SH-SY5Y (cell line): Measurements from ENCODE around the gene OAT.

Experiments
- GATA2 ChIP-seq: IDR thresholded peaks from 2 replicates; pipeline ENCODE4 v1.6.1; 2011; ENCODE audit warnings: mild to moderate bottlenecking, low read depth, low read length
- GATA3 ChIP-seq: IDR thresholded peaks from 2 replicates; pipeline ENCODE4 v1.6.1; 2011; ENCODE audit warnings: low read depth, mild to moderate bottlenecking, low read length, moderate library complexity

- TF ChIP-seq GATA3 = no peak
- TF ChIP-seq GATA2 = no peak
Measured at GRCh38 chr10:124465003-124465776, 46.5 kb upstream of the OAT start.
